GM12892 (cell line): ENCODE measurements around the gene LIFR.

Experiments used
- POLR2A ChIP-seq: IDR thresholded peaks from 2 replicates; pipeline ENCODE4 v1.6.1; 2011; ENCODE audit warnings: low read depth, low read length, control low read depth
- POLR2AphosphoS5 ChIP-seq: IDR thresholded peaks from 2 replicates; pipeline ENCODE4 v1.6.1; 2011; ENCODE audit warnings: low read depth, low read length, control low read depth
- TAF1 ChIP-seq: IDR thresholded peaks from 2 replicates; pipeline ENCODE4 v1.6.1; 2011; ENCODE audit warnings: low read depth, mild to moderate bottlenecking, control low read depth, low read length, borderline replicate concordance

- TF ChIP-seq POLR2A (no peak), POLR2AphosphoS5 (no peak), TAF1 (no peak)
These were observed 84.7 kb downstream of the LIFR start for GRCh38 chr5:38471709-38472108.
